Liver (tissue), 9 donors: ENCODE data around the gene DNMT1. TPM values are rescaled to one million over a fixed set of nuclear protein-coding genes. Genes with fewer than 3 reads are reported as not detected.

ENCODE experiments used
- DNase-seq: peaks from one replicate; pipeline ENCODE4 v3.0.0-alpha.2; 2017; ENCODE audit warnings: low spot score
- H3K27ac ChIP-seq, 2 donors: one replicate each; pipeline ENCODE4 v1.7.0; 2013; ENCODE audit warnings: inconsistent platforms in 2 of 2, low read length in 2 of 2, control low read depth in 1 of 2, low read depth in 1 of 2, mild to moderate bottlenecking in 1 of 2
- H3K27me3 ChIP-seq, 4 donors: one replicate each; pipeline versions ENCODE4 v1.6.1 to v1.7.0; 2013; ENCODE audit warnings: low read length in 3 of 4, inconsistent platforms in 1 of 4, mild to moderate bottlenecking in 1 of 4, moderate library complexity in 1 of 4; ENCODE audit not compliant: control insufficient read depth in 4 of 4, insufficient read depth in 4 of 4
- H3K36me3 ChIP-seq, 4 donors: one replicate each; pipeline versions ENCODE4 v1.6.1 to v1.7.0; 2013; ENCODE audit warnings: low read length in 3 of 4, mild to moderate bottlenecking in 3 of 4, low read depth in 1 of 4, moderate library complexity in 1 of 4; ENCODE audit not compliant: control insufficient read depth in 4 of 4, insufficient read depth in 3 of 4
- H3K4me1 ChIP-seq, 4 donors: one replicate each; pipeline versions ENCODE4 v1.6.1 to v1.7.0; 2013; ENCODE audit warnings: low read length in 3 of 4, mild to moderate bottlenecking in 3 of 4, moderate library complexity in 1 of 4; ENCODE audit not compliant: control insufficient read depth in 4 of 4, insufficient read depth in 4 of 4
- H3K4me3 ChIP-seq, 3 donors: one replicate each; pipeline versions ENCODE4 v1.6.1 to v1.7.0; 2013; ENCODE audit warnings: low read length in 3 of 3, control low read depth in 1 of 3, low read depth in 1 of 3, mild to moderate bottlenecking in 1 of 3
- H3K9ac ChIP-seq, 2 donors: one replicate each; pipeline ENCODE4 v1.7.0; 2013; ENCODE audit warnings: low read length in 2 of 2, mild to moderate bottlenecking in 2 of 2, moderate library complexity in 2 of 2, control low read depth in 1 of 2, low read depth in 1 of 2
- H3K9me3 ChIP-seq, 4 donors: one replicate each; pipeline versions ENCODE4 v1.6.1 to v1.7.0; 2013; ENCODE audit warnings: low read length in 3 of 4; ENCODE audit not compliant: control insufficient read depth in 4 of 4
- ATF3 ChIP-seq: IDR thresholded peaks from 2 replicates; pipeline ENCODE4 v1.6.1; 2016; ENCODE audit warnings: antibody characterized with exemption
- CTCF ChIP-seq: fragments of 150-350 bp; IDR thresholded peaks from 2 replicates; pipeline ENCODE4 v1.5.1; 2017; ENCODE audit warnings: improper control_type of control experiment, low read depth, low read length; ENCODE audit not compliant: missing input control
- EGR1 ChIP-seq, 2 donors: IDR thresholded peaks; 2 replicates each; pipeline ENCODE4 v1.6.1; 2016 to 2018; ENCODE audit warnings: antibody characterized with exemption in 2 of 2, low read depth in 2 of 2
- FOXA1 ChIP-seq: IDR thresholded peaks from 2 replicates; pipeline ENCODE4 v1.6.1; 2016; ENCODE audit warnings: antibody characterized with exemption
- FOXA2 ChIP-seq: IDR thresholded peaks from 2 replicates; pipeline ENCODE4 v1.6.1; 2016; ENCODE audit warnings: antibody characterized with exemption
- GABPA ChIP-seq, 2 donors: IDR thresholded peaks in 1 of 2; conservative IDR thresholded peaks in 1 of 2; 2 replicates each; pipeline ENCODE4 v1.6.1; 2016; ENCODE audit warnings: antibody characterized with exemption in 2 of 2, mild to moderate bottlenecking in 1 of 2, moderate library complexity in 1 of 2
- HNF4A ChIP-seq, 2 donors: conservative IDR thresholded peaks; 2 replicates each; pipeline ENCODE4 v1.6.1; 2016; ENCODE audit warnings: antibody characterized with exemption in 2 of 2, mild to moderate bottlenecking in 2 of 2
- HNF4G ChIP-seq: IDR thresholded peaks from 2 replicates; pipeline ENCODE4 v1.6.1; 2016; ENCODE audit warnings: antibody characterized with exemption
- JUND ChIP-seq, 2 donors: IDR thresholded peaks; 2 replicates each; pipeline ENCODE4 v1.6.1; 2016; ENCODE audit warnings: antibody characterized with exemption in 2 of 2
- MAX ChIP-seq: IDR thresholded peaks from 2 replicates; pipeline ENCODE4 v1.6.1; 2016; ENCODE audit warnings: antibody characterized with exemption
- NR2F2 ChIP-seq: IDR thresholded peaks from 2 replicates; pipeline ENCODE4 v1.6.1; 2016; ENCODE audit warnings: antibody characterized with exemption
- RAD21 ChIP-seq, 2 donors: IDR thresholded peaks; 2 replicates each; pipeline ENCODE4 v1.6.1; 2016; ENCODE audit warnings: antibody characterized with exemption in 2 of 2, mild to moderate bottlenecking in 2 of 2
- RXRA ChIP-seq, 2 donors: IDR thresholded peaks; 2 replicates each; pipeline ENCODE4 v1.6.1; 2017 to 2018; ENCODE audit warnings: antibody characterized with exemption in 2 of 2, mild to moderate bottlenecking in 1 of 2
- SP1 ChIP-seq: IDR thresholded peaks from 2 replicates; pipeline ENCODE4 v1.6.1; 2018; ENCODE audit warnings: antibody characterized with exemption, mild to moderate bottlenecking
- TAF1 ChIP-seq: conservative IDR thresholded peaks from 2 replicates; pipeline ENCODE4 v1.6.1; 2016; ENCODE audit warnings: antibody characterized with exemption, mild to moderate bottlenecking
- YY1 ChIP-seq: IDR thresholded peaks from 2 replicates; pipeline ENCODE4 v1.6.1; 2016; ENCODE audit warnings: antibody characterized with exemption, mild to moderate bottlenecking
- ZBTB33 ChIP-seq: IDR thresholded peaks from 2 replicates; pipeline ENCODE4 v1.6.1; 2016; ENCODE audit warnings: antibody characterized with exemption
- WGBS: extraction: QIAGEN DNeasy Blood & Tissue Kit; methylation state at CpG from one replicate; pipeline ENCODE4 v1.1.7; 2013; 5-methylcytosine and 5-hydroxymethylcytosine counted together
- polyA plus RNA-seq, 2 donors: library from polyadenylated mRNA; stranded (reverse) in 1 of 2; unstranded in 1 of 2; fragments of 200-250 nt in 1 of 2; fragments of >200 nt in 1 of 2; fragmentation: Nextera tagmentation in 1 of 2; extraction: Ambion mirVana in 1 of 2; gene quantifications; one replicate each; pipeline versions ENCODE4 v1.2.1 to v1.2.3, GENCODE V29; 2013 to 2015
- total RNA-seq, 2 donors: library from RNA; depleted of rRNA; stranded (reverse); fragments of >200 nt; gene quantifications; one replicate each; pipeline ENCODE4 v1.2.3, GENCODE V29; 2014
- TF ChIP-seq, protein P1 (sequence below): IDR thresholded peaks from 2 replicates; pipeline ENCODE4 v1.6.1; 2016; ENCODE audit warnings: antibody characterized with exemption, mild to moderate bottlenecking
- donor health status: healthy.
- donor health status: healthy.
- donor health status: healthy.
- donor health status: healthy.
- donor health status: healthy.

DNMT1 gene
- total and polyA plus RNA-seq, 4 donors = 8.7 to 47.1 (median 20.0) TPM

- peak overlapping the region; percentile 2 to 28 for H3K27ac ChIP-seq
- DNase-seq = no peak
- no peak for TF ChIP-seq RXRA (IDR thresholded peaks at IDR 0.05)
- TF ChIP-seq JUND (IDR thresholded peaks at IDR 0.05) = no peak
- no peak for TF ChIP-seq HNF4G
- TF ChIP-seq TAF1 = no peak
- TF ChIP-seq SP1 = no peak
- no peak for TF ChIP-seq MAX
- no peak for TF ChIP-seq RAD21 (IDR thresholded peaks at IDR 0.05)
- no peak for TF ChIP-seq EGR1 (IDR thresholded peaks at IDR 0.05; ENCODE audit: low read depth in 2 of 2)
- TF ChIP-seq ATF3 = no peak
- no peak for TF ChIP-seq CTCF
- TF ChIP-seq FOXA2 = no peak
- no peak for TF ChIP-seq GABPA (IDR thresholded peaks at IDR 0.05 in 1 of 2, conservative IDR thresholded peaks at IDR 0.05 in 1 of 2)
- no peak for TF ChIP-seq HNF4A (conservative IDR thresholded peaks at IDR 0.05)
- no peak for TF ChIP-seq ZBTB33
- TF ChIP-seq FOXA1 = no peak
- TF ChIP-seq YY1 = no peak
- TF ChIP-seq, protein P1, sequence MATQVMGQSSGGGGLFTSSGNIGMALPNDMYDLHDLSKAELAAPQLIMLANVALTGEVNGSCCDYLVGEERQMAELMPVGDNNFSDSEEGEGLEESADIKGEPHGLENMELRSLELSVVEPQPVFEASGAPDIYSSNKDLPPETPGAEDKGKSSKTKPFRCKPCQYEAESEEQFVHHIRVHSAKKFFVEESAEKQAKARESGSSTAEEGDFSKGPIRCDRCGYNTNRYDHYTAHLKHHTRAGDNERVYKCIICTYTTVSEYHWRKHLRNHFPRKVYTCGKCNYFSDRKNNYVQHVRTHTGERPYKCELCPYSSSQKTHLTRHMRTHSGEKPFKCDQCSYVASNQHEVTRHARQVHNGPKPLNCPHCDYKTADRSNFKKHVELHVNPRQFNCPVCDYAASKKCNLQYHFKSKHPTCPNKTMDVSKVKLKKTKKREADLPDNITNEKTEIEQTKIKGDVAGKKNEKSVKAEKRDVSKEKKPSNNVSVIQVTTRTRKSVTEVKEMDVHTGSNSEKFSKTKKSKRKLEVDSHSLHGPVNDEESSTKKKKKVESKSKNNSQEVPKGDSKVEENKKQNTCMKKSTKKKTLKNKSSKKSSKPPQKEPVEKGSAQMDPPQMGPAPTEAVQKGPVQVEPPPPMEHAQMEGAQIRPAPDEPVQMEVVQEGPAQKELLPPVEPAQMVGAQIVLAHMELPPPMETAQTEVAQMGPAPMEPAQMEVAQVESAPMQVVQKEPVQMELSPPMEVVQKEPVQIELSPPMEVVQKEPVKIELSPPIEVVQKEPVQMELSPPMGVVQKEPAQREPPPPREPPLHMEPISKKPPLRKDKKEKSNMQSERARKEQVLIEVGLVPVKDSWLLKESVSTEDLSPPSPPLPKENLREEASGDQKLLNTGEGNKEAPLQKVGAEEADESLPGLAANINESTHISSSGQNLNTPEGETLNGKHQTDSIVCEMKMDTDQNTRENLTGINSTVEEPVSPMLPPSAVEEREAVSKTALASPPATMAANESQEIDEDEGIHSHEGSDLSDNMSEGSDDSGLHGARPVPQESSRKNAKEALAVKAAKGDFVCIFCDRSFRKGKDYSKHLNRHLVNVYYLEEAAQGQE = no peak
- TF ChIP-seq NR2F2 = no peak
- no peak overlapping the region for H3K9ac ChIP-seq
- 86% methylated on average over 28 of the region's 28 CpGs for WGBS
- H3K4me3 ChIP-seq = no peak overlapping the region
- no peaks in the 10 kb centered on the region for H3K9me3 ChIP-seq
- H3K27me3 ChIP-seq = no peaks in the 10 kb centered on the region
- peaks cover 0 to 15% (median 8%) of the 10 kb centered on the region in 4 donors for H3K4me1 ChIP-seq
- peaks cover 0 to 3% (median 0%) of the 10 kb centered on the region in 4 donors for H3K36me3 ChIP-seq
Measured at GRCh38 chr19:10227026-10227971, 32.5 kb upstream of the DNMT1 start.
